ENCODE results near the gene PIK3R2. TPM values are rescaled to one million over a fixed set of nuclear protein-coding genes. Genes with fewer than 3 reads are reported as not detected.

Gene PIK3R2
- polyA plus RNA-seq, 1 donor from 2014 or later = 14.8 TPM

Small RNAs within 50 kb of the gene (small RNA-seq; reads per million reads assigned to genes)
- 0 reads per million in 3 experiments for gene IFI30

Other genes starting within 250 kb of the PIK3R2 start
- gene CCDC124, start 220.1 kb upstream of the PIK3R2 start, polyA plus RNA-seq = 30.4 and 31.0 TPM in 2 replicates
- gene KCNN1, start 186.1 kb upstream of the PIK3R2 start, polyA plus RNA-seq = 9.9 and 13.8 TPM in 2 replicates
- gene ARRDC2, start 145.0 kb upstream of the PIK3R2 start, polyA plus RNA-seq = 0.10 and 3.6 TPM in 2 replicates
- gene IL12RB1, start 66.2 kb upstream of the PIK3R2 start, polyA plus RNA-seq = not detected in 2 replicates
- gene MAST3, start 55.4 kb upstream of the PIK3R2 start, polyA plus RNA-seq = 2.3 and 2.4 TPM in 2 replicates
- gene IFI30, start 20.6 kb downstream of the PIK3R2 start, polyA plus RNA-seq = 0.82 TPM in 1 of 2 replicates, not detected in the other
- 17.7 and 23.8 TPM in 2 replicates for gene MPV17L2, start 40.1 kb downstream of the PIK3R2 start, polyA plus RNA-seq
- 32.3 and 49.4 TPM in 2 replicates for gene RAB3A, start 50.9 kb downstream of the PIK3R2 start, polyA plus RNA-seq
- gene PDE4C, start 73.3 kb downstream of the PIK3R2 start, polyA plus RNA-seq = 1.6 and 2.6 TPM in 2 replicates
- 2.5 and 3.7 TPM in 2 replicates for gene IQCN, start 121.3 kb downstream of the PIK3R2 start, polyA plus RNA-seq
- 94.9 and 134 TPM in 2 replicates for gene JUND, start 128.5 kb downstream of the PIK3R2 start, polyA plus RNA-seq
- 382 and 410 TPM in 2 replicates for gene LSM4, start 169.9 kb downstream of the PIK3R2 start, polyA plus RNA-seq
- gene PGPEP1, start 187.4 kb downstream of the PIK3R2 start, polyA plus RNA-seq = 5.9 and 10.9 TPM in 2 replicates
- 1.6 TPM in 1 of 2 replicates, not detected in the other for gene GDF15, start 233.0 kb downstream of the PIK3R2 start, polyA plus RNA-seq
- gene LRRC25, start 244.5 kb downstream of the PIK3R2 start, polyA plus RNA-seq = not detected in 2 replicates

Data from neural cell (in vitro differentiated cells).